Right atrium auricular region (tissue), 2 donors: ENCODE data around the gene CSTPP1. TPM values are rescaled to one million over a fixed set of nuclear protein-coding genes. Genes with fewer than 3 reads are reported as not detected.

Experiments
- DNase-seq: peaks from one replicate; pipeline ENCODE4 v3.0.0-alpha.2; 2019; ENCODE audit warnings: low spot score
- H3K27ac ChIP-seq, 2 donors: fragments of 200-600 bp; sonication (generic); 1 replicate in 1 of 2; 2 replicates in 1 of 2; pipeline ENCODE4 v1.5.1; 2016 to 2019
- H3K27me3 ChIP-seq, 2 donors: fragments of 200-600 bp; sonication (generic); one replicate each; pipeline versions ENCODE4 v1.5.1 to v1.6.0; 2017 to 2019
- H3K36me3 ChIP-seq: fragments of 200-600 bp; sonication (generic); one replicate; pipeline ENCODE4 v1.5.1; 2016
- H3K4me1 ChIP-seq, 2 donors: fragments of 200-600 bp; sonication (generic); one replicate each; pipeline versions ENCODE4 v1.5.1 to v1.6.0; 2017 to 2019
- H3K4me3 ChIP-seq, 2 donors: fragments of 200-600 bp; sonication (generic); 1 replicate in 1 of 2; 2 replicates in 1 of 2; pipeline ENCODE4 v1.5.1; 2017 to 2019; ENCODE audit warnings: mild to moderate bottlenecking in 1 of 2, moderate library complexity in 1 of 2
- H3K9me3 ChIP-seq, 2 donors: fragments of 200-600 bp; sonication (generic); one replicate each; pipeline ENCODE4 v1.5.1; 2019
- total RNA-seq, 2 donors: library from RNA; depleted of rRNA; stranded (reverse); fragments of >200 nt; gene quantifications; one replicate each; pipeline ENCODE4 v1.1.0, GENCODE V29; 2016
- TF ChIP-seq, protein P1 (sequence below), 2 donors: fragments of 200-600 bp; sonication (generic); IDR thresholded peaks; one replicate each; pipeline ENCODE4 v1.5.1; 2019; ENCODE audit warnings: antibody characterized with exemption in 2 of 2

The CSTPP1 gene
- total RNA-seq, 2 donors from 2014 or later: 8.1 to 14.0 TPM

DNA sequence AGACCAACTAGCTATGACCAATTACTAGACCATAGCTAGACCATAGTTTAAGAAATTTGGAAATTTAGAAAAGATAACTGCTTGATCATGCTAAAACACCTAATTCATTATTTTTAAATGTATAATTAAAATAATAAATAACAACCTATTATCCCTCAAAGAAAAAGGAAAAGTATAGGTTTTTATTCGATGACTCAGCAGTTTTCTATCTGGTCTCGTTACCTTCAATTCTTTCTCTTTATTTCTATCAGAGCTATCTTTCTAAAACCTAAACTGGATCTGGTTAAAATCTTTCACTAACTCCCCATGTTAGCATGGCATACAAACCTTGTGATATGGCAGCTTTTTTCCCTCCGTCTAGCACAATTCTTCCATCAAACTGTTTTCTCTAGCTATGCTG is 27.3 kb downstream of the CSTPP1 start:
- DNase-seq: no peak
- Histone ChIP-seq H3K27me3 (no peaks in the 10 kb centered on the region), H3K36me3 (no peaks in the 10 kb centered on the region), H3K4me1 (no peaks in the 10 kb centered on the region), H3K4me3 (no peak overlapping the region), H3K27ac (no peak overlapping the region), H3K9me3 (no peaks in the 10 kb centered on the region)
- TF ChIP-seq, protein P1, sequence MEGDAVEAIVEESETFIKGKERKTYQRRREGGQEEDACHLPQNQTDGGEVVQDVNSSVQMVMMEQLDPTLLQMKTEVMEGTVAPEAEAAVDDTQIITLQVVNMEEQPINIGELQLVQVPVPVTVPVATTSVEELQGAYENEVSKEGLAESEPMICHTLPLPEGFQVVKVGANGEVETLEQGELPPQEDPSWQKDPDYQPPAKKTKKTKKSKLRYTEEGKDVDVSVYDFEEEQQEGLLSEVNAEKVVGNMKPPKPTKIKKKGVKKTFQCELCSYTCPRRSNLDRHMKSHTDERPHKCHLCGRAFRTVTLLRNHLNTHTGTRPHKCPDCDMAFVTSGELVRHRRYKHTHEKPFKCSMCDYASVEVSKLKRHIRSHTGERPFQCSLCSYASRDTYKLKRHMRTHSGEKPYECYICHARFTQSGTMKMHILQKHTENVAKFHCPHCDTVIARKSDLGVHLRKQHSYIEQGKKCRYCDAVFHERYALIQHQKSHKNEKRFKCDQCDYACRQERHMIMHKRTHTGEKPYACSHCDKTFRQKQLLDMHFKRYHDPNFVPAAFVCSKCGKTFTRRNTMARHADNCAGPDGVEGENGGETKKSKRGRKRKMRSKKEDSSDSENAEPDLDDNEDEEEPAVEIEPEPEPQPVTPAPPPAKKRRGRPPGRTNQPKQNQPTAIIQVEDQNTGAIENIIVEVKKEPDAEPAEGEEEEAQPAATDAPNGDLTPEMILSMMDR (IDR thresholded peaks at IDR 0.05): no peak

GRCh38 chr11:46966773-46967172 is 30.2 kb downstream of the CSTPP1 start:
- H3K4me3 ChIP-seq: no peak overlapping the region
- H3K27me3 ChIP-seq: no peaks in the 10 kb centered on the region
- TF ChIP-seq, protein P1 (IDR thresholded peaks at IDR 0.05): no peak
- H3K4me1 ChIP-seq: no peaks in the 10 kb centered on the region
- H3K27ac ChIP-seq: no peak overlapping the region
- H3K36me3 ChIP-seq: no peaks in the 10 kb centered on the region
- DNase-seq: no peak
- no peaks in the 10 kb centered on the region for H3K9me3 ChIP-seq

DNA sequence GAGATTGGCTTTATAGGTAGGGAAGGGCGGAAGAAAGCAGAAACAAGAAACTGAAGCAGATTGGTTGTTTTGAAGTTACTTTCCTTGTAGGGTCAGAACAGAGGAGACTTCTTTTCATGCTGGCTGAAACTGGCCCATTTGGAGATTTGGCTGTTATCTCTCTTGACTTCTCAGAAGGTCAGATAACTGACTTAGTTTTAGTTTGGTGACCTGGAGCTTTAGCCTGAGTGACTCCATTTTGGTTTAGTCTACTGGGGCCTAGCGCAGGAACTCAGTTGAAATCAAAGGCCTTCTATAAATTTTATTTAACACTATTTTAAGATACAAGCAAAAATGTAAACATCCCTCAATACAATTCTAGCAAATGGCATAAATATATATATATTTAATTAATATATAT is 31.4 kb downstream of the CSTPP1 start:
- Histone ChIP-seq H3K9me3 (no peaks in the 10 kb centered on the region), H3K27me3 (no peaks in the 10 kb centered on the region), H3K4me1 (no peaks in the 10 kb centered on the region), H3K4me3 (no peak overlapping the region), H3K27ac (no peak overlapping the region), H3K36me3 (no peaks in the 10 kb centered on the region)
- TF ChIP-seq, protein P1 (IDR thresholded peaks at IDR 0.05): no peak
- no peak for DNase-seq

DNA sequence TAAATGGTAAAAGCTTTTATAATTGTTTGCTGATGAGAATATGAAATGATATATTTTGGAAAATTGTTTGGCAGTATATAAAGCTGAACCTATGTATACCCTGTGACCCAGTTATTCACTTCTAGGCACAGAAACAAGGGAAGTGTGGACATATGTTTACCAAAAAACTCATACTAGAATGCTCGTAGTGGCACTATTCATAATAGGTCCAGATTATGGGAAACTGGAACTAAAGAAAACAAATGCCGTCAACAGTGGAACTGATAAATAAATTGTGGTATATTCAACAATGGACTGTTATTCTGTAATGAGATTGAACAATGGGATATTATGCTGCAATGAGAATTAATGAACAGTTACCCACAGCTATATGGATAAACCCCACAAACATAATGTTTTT is 32.8 kb downstream of the CSTPP1 start:
- DNase-seq: no peak

DNA sequence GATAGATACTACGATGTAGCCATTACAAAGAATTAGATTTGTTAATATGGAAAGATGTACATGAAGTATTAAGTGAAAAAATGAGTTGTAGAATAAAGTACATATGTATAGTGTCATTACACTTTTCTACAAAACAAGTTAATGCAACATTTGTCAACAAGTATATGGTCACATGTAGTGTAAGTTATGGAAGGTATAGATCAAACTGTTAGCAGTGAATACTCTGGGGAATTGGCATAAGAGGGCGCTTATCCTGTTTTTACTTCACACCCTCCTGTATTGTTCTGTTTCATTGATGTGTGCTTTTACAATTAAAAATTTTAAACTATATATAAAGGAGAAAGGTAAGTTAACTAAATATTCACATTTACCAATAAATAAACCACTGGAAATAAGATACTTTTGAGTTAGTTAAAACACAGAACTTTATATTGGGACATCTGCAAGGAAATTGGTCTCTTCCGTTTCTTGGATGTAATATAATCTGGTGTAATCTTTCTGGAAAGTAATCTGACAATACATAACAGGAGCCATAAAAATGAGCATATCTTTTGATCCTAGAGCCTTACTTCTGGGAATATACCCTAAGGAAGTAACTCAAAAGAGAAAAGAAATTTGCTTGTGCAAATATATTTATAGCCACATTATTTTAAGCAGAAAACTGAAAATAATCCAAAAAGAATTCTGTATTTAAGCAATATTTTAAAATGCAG is 34.5 kb downstream of the CSTPP1 start:
- Histone ChIP-seq H3K4me1 (no peaks in the 10 kb centered on the region), H3K27me3 (no peaks in the 10 kb centered on the region), H3K9me3 (no peaks in the 10 kb centered on the region), H3K36me3 (no peaks in the 10 kb centered on the region), H3K4me3 (no peak overlapping the region), H3K27ac (no peak overlapping the region)
- DNase-seq: no peak
- TF ChIP-seq, protein P1 (IDR thresholded peaks at IDR 0.05): no peak

More for the DNA sequence above, 32.8 kb downstream of the CSTPP1 start:
- Histone ChIP-seq H3K27me3 (no peaks in the 10 kb centered on the region), H3K4me1 (no peaks in the 10 kb centered on the region), H3K9me3 (no peaks in the 10 kb centered on the region), H3K27ac (no peak overlapping the region), H3K36me3 (no peaks in the 10 kb centered on the region), H3K4me3 (no peak overlapping the region)
- TF ChIP-seq, protein P1 (IDR thresholded peaks at IDR 0.05): no peak

GRCh38 chr11:46972343-46972742 is 35.8 kb downstream of the CSTPP1 start:
- no peak for DNase-seq
- H3K4me1 ChIP-seq: no peaks in the 10 kb centered on the region
- no peaks in the 10 kb centered on the region for H3K36me3 ChIP-seq
- TF ChIP-seq, protein P1 (IDR thresholded peaks at IDR 0.05): no peak
- no peak overlapping the region for H3K27ac ChIP-seq
- H3K4me3 ChIP-seq: no peak overlapping the region
- H3K27me3 ChIP-seq: no peaks in the 10 kb centered on the region
- H3K9me3 ChIP-seq: no peaks in the 10 kb centered on the region
